Measurements from ENCODE around the gene TMEM187.

DNA sequence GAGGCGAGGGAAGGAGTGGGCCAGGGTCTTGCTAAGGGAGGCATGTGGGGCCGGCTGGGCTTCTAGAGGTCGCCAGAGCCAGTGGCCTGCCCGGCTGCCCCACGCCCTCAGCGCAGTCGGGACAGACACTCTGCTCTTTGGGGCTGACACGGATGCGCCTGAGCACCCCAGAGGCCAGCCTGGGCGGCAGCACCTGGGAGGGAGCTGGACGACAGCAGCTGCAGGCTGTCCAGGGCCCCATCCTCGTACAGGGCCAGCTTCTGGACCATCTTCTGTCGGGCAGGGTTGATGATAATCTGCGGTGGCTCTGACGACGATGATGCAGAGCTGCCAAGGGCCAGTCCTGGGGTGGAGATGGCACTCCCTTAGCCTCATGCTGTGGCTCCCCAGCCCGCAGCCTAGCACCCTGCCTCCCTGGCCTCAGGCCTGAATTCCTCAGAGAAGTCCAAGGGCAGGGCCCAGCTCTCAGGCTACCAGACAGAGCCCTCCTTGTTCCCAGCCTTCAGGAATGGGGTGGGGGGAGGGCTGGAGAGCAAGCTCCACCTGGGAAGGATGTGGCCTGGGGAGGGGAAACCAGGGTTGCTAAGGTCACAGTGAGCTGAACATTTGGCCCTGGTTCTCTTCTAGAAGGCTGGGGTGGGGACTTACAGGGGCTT, 39.9 kb downstream of the TMEM187 start:
- TF ChIP-seq, protein P1, sequence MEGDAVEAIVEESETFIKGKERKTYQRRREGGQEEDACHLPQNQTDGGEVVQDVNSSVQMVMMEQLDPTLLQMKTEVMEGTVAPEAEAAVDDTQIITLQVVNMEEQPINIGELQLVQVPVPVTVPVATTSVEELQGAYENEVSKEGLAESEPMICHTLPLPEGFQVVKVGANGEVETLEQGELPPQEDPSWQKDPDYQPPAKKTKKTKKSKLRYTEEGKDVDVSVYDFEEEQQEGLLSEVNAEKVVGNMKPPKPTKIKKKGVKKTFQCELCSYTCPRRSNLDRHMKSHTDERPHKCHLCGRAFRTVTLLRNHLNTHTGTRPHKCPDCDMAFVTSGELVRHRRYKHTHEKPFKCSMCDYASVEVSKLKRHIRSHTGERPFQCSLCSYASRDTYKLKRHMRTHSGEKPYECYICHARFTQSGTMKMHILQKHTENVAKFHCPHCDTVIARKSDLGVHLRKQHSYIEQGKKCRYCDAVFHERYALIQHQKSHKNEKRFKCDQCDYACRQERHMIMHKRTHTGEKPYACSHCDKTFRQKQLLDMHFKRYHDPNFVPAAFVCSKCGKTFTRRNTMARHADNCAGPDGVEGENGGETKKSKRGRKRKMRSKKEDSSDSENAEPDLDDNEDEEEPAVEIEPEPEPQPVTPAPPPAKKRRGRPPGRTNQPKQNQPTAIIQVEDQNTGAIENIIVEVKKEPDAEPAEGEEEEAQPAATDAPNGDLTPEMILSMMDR (IDR thresholded peaks at IDR 0.05), result no peak
- TF ChIP-seq POLR2A (IDR thresholded peaks at IDR 0.05) (no peak), POLR2AphosphoS5 (IDR thresholded peaks at IDR 0.05; ENCODE audit: insufficient read depth in 1 of 2, low read depth in 1 of 2) (no peak)
